ENCODE measurements around the gene C1RL.

- no peak for TF ChIP-seq CTCF (conservative IDR thresholded peaks at IDR 0.05; ENCODE audit: low read length)
- no peak for TF ChIP-seq EZH2phosphoT487 (IDR thresholded peaks at IDR 0.05; ENCODE audit: borderline replicate concordance, low read depth, low read length)
Observed at GRCh38 chr12:7047306-7047705, 61.7 kb downstream of the C1RL start.
